NCI-H345 (cell line): ENCODE measurements around the gene TRIM65.

Experiments
- DNase-seq: peaks from one replicate; lab custom pipeline; 2025; lab: John Stamatoyannopoulos, UW

The TRIM65 gene, protein sequence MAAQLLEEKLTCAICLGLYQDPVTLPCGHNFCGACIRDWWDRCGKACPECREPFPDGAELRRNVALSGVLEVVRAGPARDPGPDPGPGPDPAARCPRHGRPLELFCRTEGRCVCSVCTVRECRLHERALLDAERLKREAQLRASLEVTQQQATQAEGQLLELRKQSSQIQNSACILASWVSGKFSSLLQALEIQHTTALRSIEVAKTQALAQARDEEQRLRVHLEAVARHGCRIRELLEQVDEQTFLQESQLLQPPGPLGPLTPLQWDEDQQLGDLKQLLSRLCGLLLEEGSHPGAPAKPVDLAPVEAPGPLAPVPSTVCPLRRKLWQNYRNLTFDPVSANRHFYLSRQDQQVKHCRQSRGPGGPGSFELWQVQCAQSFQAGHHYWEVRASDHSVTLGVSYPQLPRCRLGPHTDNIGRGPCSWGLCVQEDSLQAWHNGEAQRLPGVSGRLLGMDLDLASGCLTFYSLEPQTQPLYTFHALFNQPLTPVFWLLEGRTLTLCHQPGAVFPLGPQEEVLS

DNA sequence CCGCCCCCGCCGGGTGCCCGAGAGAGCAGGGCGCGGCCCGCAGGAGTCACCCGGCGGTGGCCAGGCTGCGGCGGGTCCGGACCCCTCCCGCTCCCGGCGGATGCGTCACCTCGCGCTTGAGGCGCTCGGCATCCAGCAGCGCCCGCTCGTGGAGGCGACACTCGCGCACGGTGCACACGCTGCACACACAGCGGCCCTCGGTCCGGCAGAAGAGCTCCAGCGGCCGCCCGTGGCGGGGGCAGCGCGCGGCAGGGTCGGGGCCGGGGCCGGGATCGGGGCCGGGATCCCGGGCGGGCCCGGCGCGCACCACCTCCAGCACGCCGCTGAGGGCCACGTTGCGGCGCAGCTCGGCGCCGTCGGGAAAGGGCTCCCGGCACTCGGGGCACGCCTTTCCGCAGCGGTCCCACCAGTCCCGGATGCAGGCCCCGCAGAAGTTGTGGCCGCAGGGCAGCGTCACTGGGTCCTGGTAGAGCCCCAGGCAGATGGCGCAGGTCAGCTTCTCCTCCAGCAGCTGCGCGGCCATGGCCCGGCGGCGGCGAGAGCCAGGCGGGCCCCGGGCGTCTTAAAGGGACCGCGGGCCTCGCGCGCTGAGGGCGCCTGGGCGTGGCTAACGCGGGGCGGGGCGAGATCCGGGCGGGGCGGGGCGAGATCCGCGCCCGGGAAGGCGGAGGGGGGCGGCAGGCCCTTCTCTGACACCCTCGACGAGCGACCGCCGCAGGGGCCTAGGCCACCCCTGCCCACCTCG is at the start of gene TRIM65:
Gene TRIM65 (minus strand): TSS at position 537 of the 745 bp plus-strand sequence. CDS start 14 bp downstream, at position 523.
- DNase-seq, result peak; percentile 73

DNA sequence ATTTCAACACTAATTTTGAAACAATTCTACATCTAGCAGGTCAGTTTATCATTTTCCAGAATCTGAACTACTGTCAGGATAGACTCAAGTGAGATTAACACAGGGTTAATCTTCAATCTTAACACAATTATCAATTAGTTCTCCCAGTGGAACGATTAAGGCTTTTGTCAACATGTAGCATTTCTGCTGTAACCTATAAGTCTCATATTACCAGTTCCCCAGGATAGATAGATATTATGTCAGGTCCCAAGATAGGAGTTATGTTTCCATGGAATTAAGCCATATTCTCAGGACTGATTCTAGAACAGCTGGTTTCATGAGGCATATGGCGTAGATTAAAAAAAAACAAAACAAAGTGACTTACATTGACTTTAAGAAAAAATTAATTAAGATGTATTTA is 48.5 kb upstream of the TRIM65 start:
- no peak for DNase-seq

DNA sequence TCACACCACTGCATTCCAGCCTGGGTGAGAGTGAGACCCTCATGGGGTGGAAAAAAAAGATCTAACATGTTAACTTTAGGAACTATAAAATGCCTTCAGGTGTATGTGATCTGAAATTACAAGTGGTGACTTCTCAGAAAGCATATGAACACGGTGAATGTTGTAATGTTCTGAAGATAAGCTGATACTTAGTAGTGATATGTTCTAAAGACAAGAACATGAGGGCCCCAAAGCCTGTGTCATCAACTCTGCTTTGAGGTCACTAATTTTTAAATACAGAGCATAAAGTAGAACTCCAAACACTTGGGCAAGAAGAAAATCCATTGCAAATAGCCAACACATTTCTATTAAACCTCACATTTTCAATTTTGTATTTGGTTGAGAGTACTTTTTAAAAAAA is 46.7 kb upstream of the TRIM65 start:
- no peak for DNase-seq

DNA sequence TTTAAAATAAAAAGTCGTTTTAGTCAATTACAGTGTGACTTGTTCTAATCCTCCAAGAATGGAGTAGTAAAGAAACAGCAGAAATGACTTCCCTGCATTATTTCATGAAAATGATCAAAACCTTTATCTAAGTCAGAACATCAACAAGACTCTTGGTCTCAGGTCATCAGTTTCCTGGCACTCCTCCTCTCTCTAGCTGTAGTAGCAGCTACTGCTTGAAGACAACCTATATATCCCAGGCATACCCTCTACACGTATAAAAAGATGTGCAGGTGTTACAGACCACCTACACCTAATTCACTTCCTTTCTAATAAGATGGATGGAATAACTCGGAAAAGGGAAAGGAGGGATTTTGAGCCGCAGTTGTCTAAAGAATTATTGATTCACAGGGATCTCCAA is 45.7 kb upstream of the TRIM65 start:
- DNase-seq, result no peak

DNA sequence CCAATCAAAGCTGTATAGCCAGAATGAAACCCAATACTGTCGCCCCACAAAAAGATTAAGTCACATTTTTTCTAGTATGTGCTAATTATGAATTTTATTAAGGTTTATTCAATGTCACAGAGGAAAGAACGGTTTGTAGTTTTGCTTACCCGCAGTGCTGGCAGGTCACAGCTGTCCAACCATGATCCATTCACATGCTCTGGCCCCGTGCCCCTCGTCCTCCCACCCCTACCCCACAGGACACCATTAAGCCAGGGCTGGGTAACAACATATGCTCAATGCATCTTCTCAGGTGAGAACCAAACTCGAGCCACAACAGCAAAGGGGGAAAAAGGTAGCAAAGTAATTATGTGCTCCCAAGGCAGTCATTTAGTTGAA is 44.7 kb upstream of the TRIM65 start:
- no peak for DNase-seq

DNA sequence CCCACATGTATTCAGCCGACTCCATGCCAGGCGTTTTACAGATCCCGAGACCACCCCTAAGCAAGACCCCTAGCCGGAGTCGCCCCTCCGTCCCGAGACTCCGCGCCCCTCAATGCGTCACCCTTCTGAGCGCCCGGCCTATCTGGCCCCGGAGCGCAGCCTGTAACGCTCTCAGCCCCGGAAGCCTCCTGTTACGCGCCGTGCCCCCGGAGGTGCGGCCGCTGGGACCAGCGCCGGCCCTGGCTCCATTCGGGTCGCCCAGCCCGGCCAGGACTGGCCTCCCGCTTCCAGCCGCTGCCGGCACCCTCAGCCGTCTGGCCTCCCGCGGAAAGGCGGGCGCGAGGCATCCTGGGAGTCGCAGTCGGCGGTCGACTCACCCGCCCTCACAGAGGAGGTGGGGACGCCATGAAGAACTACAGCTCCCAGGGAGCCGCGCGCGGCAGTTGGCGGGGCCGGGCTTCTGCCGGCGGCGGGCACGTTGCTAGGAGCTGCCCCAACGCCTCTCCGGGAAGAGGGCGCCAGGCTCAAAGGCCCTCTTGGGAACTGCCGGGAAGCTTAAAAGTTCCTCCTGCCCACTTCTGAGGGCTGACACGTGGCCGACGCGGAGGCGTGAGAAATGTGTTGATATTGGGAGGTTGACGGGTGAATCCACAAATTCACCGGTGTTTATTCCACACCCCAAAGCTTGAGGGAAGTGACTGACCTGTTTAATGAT is 44.1 kb upstream of the TRIM65 start, which contains the start of gene FBF1:
Gene FBF1 (minus strand): TSS at position 316 of the 715 bp plus-strand sequence. CDS start 2,893 bp downstream, outside the sequence.
- peak; percentile 98 for DNase-seq

DNA sequence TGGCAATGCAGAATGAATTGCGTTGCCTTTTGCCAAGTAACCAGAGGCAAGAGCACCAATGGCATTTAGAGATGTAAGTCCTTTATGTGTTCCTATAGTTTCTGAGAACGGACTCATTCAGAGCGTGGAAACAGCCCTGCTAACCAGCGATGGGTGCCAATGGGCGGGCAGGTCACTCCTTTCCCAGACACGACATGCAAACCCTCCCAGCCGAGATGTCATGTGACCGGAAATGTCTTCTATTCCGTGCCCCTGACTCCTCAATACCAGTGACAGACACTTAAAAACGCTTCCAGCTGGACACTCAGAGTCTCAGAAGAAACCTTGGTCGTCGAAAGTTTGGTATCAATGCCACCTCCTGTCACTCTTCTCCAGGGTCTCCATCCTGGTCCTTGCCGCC is 40.9 kb upstream of the TRIM65 start:
- DNase-seq, result no peak

DNA sequence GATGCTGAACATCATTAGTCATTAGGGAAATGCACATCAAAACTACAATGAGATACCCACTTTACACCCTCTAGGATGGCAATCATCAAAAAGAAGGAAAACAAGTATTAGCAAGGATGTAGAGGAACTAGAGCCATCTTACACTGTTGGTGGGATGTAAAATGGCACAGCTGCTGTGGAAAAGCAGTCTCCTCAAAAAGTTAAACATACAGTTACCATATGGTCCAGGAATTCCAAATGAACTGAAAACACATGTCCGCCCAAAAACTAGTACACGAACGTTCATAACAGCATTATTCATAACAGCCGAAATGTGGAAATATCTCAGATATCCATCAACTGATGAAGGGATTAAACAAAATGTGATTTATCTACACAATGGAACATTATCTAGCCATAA is 37.1 kb upstream of the TRIM65 start:
- no peak for DNase-seq

DNA sequence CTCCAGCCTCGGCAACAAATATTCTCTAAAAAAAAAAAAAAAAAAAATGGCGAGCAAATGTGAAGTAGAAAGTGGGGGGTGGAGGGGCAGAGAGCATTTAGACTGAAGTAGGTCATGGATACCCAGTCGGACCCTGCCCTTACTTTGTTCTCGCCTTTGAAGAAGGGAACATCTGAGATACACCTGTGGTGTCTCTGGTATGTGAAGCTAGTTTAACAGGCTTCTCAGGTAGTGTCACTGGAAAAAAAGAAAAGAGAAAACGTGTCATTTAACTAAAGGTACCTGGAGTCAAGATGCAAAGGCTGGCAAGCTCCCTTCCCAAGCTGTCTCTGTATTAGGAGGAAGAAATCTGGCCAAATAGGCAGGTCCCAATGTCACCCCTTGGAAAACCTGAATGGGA is 36.1 kb upstream of the TRIM65 start:
- DNase-seq, result no peak

DNA sequence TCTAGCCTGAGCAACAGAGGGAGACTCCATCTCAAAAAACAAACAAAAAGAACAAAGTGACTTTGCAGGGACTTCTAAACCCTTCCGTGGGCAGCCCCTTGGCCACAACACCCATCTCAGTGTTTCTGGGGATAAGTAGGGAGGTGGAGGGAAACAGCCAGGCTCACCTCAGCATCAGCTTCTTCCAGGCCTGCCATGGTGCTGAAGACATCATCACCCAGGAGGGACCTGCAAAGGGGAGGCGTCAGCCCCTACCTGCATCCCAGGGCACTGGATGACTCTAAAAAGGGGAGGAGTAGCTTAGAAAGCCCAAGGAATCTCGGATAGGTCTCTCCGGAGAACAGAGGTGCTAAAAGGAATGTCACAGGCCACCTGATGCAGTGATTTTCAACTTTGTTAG is 34.3 kb upstream of the TRIM65 start:
- DNase-seq, result no peak

DNA sequence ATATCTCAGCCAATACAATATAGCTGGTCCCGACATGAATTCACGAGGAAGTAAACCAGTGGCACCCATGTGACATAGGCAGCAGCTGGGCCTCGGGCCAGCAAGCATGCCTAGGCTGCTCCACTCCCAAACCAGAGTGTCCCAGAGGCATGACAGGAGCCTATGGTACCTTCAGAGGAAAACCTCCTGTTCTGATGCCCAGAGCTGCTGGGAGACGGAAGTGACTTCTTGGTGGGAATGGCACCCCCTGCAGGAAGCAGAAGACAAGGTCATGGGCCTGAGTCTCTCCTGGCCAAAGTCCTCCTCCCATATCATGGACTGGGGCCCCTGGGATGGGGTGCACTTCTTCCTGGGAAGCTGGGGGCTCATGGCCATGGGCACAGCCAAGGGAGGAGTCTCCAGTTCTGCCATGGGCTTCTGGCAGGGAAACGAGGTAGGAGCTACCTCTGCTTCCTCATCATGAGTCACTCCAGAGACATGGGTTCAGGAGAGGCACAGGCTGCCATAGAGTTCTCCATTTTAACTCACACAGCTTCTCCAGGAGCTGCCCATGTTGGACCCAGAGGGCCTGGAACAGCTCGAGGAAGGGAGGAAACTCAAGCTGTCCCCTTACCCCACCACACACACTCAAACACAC is 30.7 kb upstream of the TRIM65 start:
- DNase-seq, result peak; percentile 32

DNA sequence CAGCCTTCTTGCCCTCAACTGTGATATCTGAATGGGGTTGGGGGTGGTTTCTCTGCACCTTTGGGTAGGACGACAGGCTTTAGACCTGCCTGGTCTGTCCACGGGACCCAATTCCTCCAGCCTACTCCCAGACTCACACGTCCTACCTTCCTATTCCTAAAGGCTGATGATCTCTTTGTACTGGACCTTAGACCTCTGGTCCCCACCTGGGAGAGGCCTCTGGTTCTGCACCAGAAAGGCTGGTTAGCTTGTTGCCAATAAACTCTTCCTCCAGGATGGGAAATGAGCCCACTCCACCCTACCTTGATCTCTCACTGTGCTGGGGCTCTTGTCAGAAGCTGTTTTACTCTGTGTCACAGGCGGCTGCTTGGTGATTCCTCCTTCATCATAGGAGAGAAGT is 29.7 kb upstream of the TRIM65 start:
- no peak for DNase-seq

DNA sequence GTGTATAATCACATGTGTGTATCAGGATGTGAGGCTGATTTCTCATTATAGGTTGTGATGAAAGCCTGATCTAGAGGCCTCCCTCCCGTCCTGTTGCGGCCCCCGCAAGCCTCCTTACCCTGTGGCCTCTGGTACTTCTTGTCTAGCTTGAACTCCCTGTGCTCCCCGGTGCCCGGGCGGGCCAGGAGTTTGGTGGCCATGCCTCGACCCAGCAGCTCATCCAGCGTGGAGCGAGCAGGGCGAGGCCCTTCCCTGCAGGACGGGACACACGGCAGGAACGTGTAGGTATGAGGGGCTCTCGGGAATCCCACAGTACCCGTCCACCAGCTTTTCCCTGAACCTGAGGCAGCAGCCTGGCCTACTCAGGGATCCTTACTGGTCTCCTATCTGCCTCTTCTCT is 29.2 kb upstream of the TRIM65 start:
- no peak for DNase-seq

DNA sequence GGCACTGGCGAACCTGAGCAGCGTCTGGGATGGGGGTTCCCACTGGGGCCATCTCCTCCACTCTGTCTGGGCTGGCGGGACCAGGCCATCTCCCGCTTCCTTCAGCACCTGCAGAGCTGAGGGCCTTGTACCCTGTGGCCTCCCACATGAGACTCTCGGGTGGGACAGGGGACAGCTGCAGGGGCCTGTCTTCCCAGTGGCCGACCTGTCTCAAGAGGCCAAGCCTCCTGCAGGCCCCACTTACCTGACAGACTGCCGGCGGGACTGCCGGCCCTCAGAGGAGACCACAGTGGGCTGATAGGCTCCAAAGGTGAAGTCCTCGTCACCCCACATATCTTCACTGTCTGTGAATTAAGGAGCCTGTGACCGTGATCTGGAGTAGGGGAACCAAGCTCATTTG is 28.4 kb upstream of the TRIM65 start:
- DNase-seq, result no peak

DNA sequence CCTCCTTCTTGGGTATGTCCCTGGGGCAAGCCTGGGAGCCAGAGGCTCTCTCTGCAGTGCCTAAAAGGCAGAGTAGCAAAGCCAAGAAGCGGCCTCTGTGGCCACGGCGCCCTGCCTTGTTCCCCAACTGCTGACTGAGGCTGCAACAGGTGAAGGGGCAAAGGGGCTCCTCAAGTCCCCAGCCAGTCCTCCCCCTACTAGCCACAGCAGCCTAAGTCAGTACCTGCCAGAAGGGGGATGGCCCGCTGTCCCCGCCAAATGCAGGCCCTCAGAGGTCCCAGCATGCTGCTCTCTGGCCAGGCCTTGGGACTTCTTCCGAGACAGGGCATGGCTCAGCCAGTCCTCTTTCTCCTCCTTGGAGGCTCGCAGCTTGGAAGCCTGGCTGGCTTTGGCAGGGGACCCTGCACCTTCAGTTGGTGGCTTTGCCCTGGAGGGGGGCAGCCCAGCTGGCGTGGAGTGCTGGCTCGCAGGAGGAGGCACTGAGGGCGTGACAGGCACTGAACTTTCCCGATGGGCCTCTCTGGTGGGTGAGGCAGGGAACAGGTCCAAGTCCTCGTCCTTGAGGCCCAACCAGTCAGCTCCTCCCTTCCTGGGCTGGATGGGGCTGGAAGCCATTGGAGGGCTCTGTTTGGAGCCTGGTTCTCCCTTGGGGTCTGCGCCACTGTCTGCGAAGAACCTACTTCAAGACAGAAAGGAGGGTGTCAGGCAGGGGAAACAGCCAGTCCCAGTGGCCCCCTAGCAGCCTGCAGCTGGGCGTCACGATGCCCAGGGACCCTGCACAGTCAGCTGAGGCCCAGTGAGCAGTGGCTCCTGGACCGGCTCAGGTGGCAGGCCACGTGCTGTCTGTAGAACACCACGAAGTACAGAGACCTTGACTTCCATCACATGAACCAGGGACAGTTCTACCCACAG is 26.5 kb upstream of the TRIM65 start:
- no peak for DNase-seq

DNA sequence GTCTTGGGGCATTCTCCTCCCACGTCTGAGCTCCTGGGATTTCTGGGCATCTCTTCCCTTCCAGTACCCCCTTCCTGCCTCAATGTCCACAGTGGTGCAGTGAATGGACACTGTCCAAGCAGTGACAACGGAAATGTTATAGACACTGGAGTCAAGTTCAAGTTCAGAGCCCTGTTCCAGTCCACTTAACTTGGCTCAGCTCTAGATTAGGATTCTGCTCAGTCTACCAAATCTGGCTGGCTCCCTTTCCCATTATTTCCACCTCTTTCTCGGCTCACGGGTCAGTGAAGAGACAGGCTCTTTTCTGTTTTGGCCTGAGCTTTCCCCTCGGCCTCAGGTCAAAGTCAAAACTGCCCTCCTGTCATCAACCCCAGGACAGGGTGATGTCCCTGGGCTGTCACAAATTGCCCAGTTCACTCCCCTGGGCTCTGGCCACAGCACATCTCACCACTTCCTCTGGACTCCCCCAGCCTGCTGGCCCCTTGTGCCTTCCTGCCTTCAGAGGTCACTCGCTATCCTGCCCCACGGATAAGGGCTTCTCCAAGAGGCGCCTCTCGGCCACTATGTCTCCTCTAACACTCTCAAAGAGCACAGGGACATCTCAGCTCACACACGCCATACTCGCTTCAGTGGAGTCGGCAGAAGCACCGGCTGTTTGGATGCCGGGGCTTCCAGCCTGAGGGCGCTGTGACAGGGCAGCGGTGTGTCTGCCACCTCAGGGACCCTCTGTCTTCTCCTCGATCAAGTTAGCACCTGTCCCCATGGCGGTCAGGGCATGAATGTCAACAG is 25.6 kb upstream of the TRIM65 start:
- no peak for DNase-seq

DNA sequence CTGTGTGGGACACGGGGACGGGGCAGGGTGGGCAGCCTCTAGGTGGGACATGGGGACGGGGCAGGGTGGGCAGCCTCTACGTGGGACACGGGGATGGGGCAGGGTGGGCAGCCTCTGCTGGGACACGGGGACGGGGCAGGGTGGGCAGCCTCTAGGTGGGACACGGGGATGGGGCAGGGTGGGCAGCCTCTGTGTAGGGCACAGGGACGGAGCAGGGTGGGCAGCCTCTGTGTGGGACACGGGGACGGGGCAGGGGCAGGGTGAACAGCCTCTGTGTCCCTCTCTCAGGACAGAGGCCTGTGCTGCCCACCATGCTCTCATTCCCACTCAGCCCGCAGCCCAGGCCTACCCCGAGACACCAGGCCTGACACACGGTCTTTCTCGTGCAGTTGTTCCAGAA is 24.8 kb upstream of the TRIM65 start:
- no peak for DNase-seq

DNA sequence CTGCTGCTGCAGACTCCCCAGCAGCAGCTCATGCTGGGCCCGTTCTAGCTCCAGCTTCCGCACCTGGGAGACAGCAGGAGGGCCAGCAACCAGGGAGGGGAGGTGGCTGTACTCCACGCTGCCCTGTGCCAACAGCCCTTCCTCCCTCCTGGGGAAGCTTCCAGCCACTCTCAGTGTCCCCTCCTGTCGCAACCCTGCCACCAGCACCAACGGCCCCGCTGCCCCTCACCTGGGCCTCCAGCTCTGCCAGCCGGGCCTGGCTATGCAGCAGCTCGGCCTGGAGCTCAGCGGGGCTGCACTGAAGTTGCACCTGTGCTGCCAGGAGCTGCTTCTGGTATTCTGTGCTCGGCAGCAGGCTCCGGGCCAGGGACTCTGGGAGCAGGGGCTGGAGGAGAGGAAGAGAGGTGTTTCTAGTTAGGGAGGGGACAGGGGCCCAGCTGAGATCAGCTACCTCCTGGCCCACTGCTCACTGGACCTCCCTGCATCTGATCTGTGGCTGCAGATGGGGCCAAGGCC is 23.4 kb upstream of the TRIM65 start:
- DNase-seq, result no peak

DNA sequence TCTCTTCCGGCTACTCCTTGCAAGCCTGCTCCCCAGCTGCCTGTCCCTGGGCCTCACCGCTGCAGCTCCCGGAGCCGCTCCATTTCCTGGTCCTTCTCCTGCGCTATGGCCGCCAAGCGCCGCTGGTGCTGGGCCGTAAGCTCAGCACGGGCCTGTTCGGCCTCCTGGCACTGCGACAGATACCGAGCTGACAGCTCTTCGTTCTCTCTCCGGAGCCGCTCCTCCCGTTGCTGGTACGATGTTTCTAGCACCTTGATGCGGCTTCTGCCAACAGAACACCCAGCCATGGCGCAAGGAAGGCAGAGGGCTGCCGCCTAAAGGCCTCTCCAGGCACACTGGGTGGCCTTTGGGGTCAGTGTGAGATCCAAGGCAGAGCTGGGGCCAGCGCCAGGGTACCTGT is 22.9 kb upstream of the TRIM65 start:
- no peak for DNase-seq

DNA sequence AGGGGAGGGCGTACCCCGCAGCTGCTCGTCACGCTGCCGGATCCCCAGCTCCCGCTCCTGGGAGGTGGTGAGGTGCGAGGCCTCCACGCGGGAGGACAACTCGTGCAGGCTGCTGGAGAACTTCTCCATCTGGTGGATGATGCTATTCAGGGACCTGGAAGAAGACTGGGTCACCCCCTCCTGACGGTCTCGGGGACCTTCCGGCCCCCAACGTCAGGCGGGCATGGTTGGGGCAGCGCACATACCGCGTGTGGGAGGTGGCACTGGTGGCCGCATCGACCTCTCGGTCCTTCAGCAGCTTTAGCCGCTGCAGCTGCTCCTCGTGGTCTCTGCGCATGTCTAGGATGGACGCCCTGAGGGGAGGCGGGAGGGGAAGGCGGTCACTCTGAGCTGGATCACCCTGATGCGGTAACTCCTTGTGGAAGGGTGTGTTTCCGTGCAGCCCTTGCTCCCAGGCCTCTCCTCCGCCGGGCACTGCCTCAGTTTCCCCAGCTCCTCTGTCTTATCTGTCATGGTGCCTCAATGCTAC is 21.2 kb upstream of the TRIM65 start:
- no peak for DNase-seq
